ENCODE data around the gene PRDM4.

Gene PRDM4, protein sequence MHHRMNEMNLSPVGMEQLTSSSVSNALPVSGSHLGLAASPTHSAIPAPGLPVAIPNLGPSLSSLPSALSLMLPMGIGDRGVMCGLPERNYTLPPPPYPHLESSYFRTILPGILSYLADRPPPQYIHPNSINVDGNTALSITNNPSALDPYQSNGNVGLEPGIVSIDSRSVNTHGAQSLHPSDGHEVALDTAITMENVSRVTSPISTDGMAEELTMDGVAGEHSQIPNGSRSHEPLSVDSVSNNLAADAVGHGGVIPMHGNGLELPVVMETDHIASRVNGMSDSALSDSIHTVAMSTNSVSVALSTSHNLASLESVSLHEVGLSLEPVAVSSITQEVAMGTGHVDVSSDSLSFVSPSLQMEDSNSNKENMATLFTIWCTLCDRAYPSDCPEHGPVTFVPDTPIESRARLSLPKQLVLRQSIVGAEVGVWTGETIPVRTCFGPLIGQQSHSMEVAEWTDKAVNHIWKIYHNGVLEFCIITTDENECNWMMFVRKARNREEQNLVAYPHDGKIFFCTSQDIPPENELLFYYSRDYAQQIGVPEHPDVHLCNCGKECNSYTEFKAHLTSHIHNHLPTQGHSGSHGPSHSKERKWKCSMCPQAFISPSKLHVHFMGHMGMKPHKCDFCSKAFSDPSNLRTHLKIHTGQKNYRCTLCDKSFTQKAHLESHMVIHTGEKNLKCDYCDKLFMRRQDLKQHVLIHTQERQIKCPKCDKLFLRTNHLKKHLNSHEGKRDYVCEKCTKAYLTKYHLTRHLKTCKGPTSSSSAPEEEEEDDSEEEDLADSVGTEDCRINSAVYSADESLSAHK

DNA sequence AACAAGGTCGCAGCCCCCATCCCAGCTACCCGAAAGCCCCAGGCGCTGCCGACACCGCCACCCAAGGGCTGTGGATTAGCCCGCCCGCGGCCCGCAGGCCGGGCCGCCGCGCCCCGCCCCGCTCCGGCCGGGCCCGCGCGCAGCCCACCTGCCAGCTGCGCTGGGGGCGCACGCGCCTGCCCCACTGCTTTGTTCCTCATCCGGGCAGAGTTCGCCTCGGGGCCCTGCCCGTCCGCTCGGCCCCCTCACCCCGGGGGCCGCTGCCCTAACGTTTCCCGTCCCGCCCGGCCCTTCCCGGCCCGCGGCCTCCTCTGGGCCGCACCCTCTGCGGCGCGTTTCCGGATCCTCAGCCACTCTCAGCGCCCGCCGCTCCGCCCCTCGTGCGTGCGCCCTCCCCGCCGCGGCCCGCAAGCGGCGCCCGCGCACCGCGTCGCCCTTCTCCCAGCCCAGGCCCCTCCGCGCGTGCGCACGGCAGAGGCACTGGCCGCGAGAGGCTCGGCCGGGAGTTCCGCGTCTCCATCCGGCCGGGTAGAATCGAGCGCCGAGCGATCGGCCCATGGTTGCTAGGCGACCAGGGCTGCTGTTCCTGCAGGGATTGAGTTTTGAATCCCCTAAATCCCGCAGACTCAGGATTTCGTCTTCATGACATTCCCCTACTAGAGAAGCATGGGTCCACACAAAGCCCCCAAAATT lies at the start of gene PRDM4:
PRDM4 (minus strand) TSS at position 329 of the 693 bp plus-strand sequence. CDS start 622 bp downstream, outside the sequence.
- DNase-seq (ENCODE audit: low spot score), result peak; percentile 94

DNA sequence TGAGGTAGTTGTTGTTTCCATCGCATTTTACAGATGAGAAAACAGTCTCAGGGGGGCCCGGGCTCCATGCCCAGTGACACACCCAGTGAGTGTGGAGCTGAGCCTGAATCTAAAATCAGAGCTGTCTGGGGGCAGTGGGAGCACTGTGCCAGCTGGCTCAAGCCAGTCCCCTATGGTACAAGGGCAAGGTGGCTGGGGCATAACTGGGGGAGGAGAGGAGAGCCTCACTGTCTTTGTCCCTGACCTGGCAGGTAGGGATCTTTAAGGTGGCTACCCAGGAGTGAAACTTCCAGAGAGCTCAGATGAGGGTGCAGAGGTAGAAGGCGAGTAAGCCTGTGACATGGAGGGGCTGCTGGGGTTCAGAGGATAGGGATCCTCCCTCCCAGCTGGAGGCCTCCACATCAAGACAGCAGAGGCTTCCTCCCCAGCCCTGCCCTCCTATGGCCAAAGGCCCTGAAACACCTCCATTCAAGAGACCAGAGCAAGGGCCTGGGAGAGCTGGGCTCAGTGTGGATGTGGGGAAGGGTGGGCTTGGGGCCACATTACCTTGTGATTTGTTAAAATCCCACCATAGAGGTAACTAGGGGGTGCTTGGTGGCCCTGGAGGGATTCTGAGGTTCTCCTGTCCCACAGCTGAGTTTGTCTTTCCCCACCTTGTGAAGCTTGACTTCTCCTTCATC lies 46.7 kb upstream of the PRDM4 start:
- no peak for DNase-seq (ENCODE audit: low spot score)

DNA sequence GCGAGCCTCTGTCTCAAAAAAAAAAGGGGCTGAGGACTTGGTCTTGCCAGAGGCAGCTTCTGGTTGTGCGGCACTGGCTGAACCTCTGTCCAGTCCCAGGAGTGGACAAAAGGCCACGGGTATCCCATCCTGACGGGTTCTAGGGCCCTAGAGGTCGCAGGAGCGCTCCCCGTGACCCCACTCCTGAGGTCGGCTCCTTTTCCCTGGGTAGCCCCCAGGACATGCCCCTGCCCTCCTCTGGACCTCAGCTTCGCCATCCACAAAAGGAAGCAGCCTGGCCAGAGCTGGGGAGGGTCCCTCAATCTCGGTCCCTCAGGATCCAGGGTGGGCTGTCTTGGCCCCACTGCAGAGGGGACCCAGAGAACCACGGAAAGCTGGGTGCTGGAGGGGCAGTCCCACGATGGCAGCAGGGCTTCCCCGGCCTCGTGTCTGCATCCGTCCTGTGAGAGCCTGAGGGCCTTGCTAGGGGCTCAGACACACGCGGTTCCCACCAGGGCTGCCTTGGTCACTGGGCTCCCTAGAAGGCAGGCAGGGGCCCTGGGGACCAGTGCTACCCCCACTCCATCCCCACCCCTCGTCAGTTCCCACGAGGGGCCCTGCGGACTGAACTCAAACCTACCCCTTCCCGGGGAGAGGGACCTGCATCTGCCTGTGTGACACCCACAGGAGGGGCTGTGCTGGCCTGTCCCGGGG lies 44.7 kb upstream of the PRDM4 start:
- DNase-seq (ENCODE audit: low spot score), result no peak

DNA sequence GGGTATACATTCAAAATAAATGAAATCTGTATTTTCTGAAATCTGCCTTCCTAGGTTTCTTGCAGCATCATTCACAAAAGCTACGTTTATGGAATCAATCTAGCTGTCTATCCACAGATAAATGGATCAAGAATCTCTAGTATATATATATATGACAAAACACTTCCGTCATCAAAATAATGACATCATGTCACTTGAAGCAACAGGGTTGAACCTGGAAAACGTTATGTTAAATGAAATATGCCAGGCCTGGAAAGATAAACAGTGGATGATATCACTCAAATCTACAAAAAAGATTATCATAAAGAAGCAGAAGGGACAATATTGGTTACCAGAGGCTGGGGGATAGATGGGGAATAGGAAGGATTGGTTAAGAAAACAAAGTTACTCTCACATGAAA lies 42.2 kb upstream of the PRDM4 start:
- no peak for DNase-seq (ENCODE audit: low spot score)

DNA sequence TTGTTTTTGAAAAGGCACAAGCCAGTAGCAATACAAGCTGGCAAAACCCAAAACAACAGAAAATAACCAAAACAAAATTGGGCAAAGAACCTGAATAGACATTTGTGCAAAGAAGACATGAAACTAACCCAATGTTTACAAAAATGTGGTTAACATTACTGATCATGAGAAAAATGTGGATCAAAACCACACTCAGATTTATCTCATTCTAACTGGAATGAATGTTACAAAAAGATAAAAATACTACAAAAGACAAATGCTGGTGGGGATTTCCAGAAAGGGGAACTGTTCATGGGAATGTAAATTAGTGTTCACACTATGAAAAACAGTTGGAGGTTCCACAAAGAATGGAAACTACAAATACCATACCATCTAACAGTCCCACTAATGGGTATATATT lies 40.2 kb upstream of the PRDM4 start:
- DNase-seq (ENCODE audit: low spot score), result no peak

DNA sequence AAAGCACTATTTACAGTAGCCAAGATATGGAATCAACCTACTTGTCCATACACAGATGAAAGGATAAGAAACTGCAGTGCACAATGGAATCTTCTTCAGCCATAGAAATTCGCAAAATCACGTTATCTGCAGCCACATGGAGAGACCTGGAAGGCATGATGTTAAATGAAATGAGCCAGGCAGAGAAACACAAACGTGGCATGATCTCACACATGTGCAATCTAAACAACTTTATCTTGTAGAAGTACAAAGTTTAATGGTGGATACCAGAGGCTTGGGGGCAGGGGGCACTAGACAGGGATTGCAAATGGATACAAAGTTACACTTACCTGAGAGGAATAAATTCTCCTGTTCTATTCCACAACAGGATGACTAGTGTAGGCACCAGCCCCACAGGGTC lies 37.6 kb upstream of the PRDM4 start:
- no peak for DNase-seq (ENCODE audit: low spot score)

DNA sequence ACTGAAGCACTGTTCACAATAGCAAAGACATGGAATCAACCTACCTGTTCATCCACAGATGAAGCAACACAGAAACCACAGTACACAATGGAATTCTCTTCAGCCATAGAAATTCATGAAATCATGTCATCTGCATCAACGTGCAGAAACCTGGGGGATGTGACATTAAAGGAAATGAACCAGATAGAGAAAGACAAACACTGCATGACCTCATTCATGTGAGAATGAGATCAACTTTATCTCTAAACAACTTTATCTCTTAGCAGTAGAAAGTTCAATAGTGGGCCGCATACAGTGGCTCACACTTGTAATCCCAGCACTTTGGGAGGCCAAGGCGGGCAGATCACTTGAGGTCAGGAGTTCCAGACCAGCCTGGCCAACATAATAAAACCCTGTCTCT lies 33.5 kb upstream of the PRDM4 start:
- no peak for DNase-seq (ENCODE audit: low spot score)

DNA sequence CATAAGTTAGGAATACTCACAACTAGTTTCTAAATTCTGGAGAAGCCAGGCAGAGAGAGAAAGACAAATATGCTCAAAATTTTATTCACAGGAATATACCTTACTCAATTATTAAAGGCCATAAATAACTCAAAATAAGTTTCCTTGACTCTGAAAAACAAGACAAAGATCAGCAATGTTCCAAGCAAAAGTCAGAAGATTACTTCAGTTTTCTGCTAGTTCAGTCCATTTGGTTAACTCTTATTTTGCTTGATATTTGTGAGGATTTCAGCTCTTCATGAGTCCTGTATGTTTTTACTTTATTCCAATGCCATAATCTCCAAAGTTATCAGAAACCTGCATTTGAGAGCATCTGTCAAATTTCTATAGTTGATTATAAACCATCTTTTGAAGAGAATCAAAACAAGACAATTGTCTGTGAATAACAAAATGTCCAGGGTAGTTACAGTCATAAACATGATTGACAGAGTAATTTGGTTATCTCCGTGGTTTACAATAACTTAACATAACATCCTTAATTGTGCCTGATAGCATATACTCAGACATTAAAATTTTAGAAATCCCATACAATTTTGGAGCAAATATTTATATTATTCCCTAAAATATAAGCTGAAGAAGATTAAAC lies 30.6 kb upstream of the PRDM4 start:
- no peak for DNase-seq (ENCODE audit: low spot score)

DNA sequence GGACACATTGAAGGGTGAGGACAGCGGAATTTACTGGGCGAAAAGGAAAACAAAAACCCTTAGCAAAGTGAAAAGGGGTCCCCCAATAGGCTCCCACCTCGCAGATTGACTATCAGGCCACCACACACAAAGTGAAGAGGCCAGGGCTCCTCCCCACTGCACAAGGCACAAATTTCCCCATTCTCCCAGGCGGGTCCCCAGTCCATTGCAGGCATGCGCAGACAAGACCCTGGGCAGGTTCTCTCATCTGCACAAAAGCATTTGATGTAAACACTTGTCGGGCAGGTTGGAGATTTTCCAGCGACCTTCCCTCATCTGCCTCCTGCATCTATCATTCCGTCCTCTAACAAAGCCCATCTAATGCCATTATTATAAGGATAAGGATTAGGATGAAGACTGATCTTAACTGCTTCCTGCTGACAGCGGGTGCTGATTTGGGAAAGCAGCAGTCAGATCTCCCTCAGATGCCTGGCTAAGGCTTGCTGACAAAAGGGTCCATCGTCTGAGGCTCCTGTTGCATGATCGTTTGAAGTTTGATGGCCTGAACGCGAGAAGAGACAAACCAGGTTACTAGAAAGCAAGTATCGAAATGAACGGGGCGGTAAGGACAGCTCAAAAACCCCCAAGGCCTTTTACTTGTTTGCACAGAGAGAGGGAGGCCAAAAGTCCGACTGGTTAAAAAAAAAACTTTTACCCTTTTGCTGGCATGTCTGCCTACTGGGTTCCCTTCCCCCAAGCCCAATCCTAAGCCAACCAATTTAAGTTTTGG lies 27.9 kb upstream of the PRDM4 start:
- no peak for DNase-seq (ENCODE audit: low spot score)

DNA sequence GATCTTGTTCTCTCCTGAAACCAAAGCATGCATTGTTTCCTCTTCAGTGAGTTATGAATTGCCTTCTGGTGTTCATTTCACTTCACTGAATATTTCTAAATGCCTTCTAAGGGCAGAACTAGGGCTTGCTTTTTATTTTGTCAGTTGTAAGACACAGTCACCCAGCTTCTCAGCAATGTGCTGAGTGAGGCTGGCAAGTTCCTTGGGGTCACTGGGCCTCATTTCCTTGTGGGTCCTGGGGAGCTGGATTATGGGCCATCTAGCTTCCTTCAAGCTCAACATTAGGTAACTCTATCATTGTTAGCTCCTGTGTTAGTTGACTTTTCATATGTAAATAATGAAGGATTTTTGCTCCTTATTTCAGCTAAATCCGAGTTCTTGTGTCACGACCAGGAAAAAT lies 27.3 kb upstream of the PRDM4 start:
- no peak for DNase-seq (ENCODE audit: low spot score)

DNA sequence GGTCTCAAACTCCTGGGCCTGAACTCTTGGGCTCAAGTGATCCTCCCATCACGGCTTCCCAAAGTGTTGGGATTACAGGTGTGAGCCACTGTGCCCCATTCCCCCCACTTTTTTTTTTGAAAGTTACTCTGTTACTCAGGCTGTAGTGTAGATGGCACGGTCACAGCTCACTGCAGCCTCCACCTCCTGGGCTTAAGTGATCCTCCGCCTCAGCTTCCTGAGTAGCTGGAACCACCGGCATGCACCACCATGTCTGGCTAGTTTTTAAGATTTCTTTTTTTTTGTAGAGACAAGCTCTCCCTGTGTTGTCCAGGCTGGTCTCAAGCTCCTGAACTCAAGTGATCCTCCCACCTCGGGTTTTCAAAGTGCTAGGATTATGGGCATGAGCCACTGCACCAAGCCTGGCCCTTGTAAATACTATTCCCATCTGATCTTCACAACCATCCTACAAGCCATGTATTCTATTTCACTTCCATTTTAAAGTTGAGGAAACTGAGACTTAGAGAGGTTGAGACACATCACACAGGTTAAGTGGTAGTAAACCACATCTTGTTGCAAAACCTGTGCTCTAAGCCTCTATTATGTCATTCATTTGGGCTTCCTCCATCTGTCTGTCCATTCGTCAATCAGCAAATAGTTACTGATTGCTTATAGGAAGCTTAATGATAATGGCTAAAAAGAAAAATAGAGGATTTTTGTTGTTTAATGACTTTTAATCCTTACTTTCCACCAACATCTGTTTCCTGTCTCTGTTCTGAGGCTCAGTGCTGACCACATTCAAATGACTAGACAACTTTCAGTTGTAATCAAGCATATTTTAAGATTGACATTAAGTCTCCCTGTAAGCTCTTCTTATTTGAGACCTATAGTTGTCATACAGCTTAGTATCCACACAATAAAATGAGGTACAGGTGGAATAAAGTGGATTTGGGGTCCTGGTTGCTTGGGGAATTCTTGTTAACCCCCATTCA lies 22.8 kb upstream of the PRDM4 start:
- no peak for DNase-seq (ENCODE audit: low spot score)

DNA sequence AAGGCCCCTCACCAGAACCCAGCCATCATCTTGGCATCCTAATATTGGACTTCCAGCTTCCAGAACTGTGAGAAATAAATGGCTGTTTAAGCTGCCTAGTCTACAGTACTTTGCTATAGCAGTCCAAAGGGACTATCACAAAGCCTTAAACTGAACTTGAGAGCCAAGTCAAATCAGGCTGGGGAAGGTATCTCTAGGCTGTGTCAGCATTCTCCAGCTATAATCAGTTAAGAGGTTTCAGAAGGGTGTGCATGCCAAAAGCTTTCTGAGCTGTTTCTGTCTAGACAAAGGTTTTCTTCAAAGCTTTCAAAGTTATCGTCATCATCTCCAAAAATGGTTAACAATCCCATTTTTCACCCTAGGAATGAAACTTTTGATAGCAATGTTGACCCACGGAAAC lies 21.1 kb upstream of the PRDM4 start:
- DNase-seq (ENCODE audit: low spot score), result no peak

DNA sequence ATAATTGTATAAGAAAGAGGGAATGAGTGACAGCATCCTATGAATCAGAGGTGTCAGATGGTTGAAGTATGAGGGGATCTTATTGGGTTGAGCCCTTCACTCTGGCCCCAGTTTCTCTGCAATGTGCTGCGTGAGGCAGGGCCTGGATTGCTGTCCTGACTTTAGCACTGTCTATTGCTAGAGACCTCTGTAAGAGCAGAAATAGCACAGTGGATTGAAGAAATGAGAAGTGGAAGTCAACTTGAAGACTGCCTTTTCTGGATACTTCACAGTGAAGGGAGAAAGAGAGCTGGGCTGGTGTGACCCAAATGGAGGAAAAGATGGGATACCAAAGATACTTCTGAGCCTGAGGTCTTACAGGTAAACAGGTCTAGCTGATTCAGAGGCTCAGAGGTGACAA lies 19.4 kb upstream of the PRDM4 start:
- DNase-seq (ENCODE audit: low spot score), result no peak

DNA sequence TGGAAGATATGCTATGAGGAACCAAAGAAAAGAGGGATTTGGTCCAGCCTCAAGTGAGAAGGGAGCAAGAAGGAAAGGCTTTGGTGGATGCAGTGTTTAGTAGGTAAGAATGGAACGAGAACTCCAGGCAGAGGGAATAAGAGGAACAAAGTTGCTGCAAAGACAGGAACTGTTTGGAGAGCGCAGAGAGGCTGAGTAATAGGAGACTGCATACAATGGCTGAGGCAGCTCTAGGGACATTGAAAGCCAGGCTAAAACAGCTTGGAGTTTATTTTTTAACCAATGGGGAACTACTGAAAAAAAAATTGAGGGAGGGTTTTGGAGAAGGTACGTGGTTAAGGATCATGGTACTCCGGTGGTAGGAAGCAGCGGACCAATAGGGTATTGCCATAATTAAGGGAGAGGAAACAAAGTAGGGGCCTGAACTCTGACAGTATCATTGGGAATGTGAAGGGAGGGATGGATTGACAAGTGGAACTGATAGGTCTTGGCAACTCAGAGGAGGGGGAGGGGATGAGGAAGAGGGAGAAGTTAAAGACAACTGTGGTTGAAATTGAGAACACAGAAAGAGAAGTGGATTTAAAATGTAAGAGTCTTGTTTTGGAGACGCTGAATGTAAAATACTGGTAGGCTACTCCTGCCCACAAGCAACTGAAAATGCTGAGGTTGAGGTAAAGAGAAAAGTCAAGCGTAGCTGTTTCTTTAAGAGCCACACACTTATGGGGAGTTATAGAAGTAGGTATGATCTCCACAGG lies 18.3 kb upstream of the PRDM4 start:
- no peak for DNase-seq (ENCODE audit: low spot score)

DNA sequence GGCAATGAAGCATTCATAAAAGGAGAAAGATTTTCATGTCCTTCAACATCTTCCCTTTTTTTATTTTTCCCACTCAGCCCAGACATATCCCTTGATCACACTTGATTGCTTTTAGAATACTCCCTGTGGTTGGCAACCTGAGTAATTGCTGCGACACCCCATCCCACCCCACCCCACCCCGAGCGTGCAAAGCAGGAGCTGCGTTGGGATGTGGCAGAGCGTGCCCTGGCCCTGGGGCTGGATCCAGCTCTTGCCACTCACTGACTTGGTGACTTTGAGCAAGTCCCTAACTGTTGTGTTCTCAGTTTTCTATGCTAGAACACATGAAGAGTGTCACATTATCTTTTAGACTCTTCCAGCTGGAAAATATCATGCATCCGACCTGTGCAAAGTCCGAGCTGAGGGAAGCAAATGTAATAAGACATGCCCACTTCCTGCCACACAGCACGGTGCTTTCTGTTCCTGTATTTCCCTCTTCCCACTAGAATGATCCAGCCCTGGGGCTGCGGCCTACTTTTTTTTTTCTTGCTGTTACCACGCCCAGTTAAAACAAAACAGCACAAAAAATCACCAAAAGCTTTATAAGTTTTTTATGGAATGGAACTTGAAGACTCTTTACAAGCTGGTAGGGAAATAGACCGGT lies 17.6 kb upstream of the PRDM4 start:
- no peak for DNase-seq (ENCODE audit: low spot score)

DNA sequence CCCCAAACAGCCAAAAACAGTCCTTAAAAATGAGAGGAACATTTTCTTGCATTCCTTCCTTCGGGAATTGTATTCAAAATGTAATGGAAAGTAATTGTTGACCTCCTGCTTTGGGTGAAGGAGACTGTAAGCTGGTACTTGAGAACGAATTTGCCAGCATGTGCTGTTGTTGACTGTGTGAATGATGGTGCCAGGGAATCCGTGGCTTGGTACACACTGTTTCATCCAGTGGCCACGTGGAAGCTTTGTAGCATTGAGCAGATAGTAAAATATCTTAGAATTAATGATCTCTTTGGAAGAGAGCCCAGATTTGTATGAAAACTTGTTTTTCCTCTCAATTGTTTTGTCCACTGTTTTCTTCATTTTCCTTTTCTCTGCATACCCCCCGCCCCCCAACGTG lies 15.2 kb upstream of the PRDM4 start:
- DNase-seq (ENCODE audit: low spot score), result no peak

DNA sequence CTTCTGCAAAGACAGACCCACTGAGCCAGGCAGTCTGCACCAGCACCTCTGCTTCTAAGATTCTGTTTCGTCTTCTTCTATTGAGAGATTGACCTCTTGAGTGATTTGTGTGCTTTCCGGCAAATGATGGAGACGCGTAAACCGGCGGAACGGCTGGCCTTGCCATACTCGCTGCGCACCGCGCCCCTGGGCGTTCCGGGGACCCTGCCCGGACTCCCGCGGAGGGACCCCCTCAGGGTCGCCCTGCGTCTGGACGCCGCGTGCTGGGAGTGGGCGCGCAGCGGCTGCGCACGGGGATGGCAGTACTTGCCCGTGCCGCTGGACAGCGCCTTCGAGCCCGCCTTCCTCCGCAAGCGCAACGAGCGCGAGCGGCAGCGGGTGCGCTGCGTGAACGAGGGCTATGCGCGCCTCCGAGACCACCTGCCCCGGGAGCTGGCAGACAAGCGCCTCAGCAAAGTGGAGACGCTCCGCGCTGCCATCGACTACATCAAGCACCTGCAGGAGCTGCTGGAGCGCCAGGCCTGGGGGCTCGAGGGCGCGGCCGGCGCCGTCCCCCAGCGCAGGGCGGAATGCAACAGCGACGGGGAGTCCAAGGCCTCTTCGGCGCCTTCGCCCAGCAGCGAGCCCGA lies 14.3 kb upstream of the PRDM4 start:
- no peak for DNase-seq (ENCODE audit: low spot score)
